CD4-positive, alpha-beta T cell treated with Interleukin-4 for 4 hours (primary cell): Measurements from ENCODE around the gene DICER1.
A peak's percentile ranks its signal among the peaks of the same experiment; 100 is the strongest.
"Not testable (repeated sequence)": the region's sequence is repeated elsewhere in the genome, so short reads cannot be mapped to it uniquely, and the experiment has no call there.

ENCODE experiments used
- DNase-seq: peaks from one replicate; pipeline ENCODE4 v3.0.0-alpha.2; 2020

DICER1 gene

GRCh38 chr14:95157327-95158189, at the start of gene DICER1:
Gene DICER1 (minus strand): TSS chr14:95157529. CDS start chr14:95133458, 24,071 bp downstream.
- peak; percentile 93 for DNase-seq

- DNase-seq, result no peak
Observed at GRCh38 chr14:95206534-95206933, 49.2 kb upstream of the DICER1 start.

GRCh38 chr14:95204705-95205104, 47.4 kb upstream of the DICER1 start:
- no peak for DNase-seq

GRCh38 chr14:95201745-95202144, 44.4 kb upstream of the DICER1 start:
- DNase-seq, result not testable (repeated sequence)

- DNase-seq, result no peak
Observed at GRCh38 chr14:95200404-95200803, 43.1 kb upstream of the DICER1 start.

- DNase-seq, result no peak
Observed at GRCh38 chr14:95199298-95199983, 42.1 kb upstream of the DICER1 start.

- DNase-seq, result no peak
Observed at GRCh38 chr14:95198320-95198719, 41.0 kb upstream of the DICER1 start.

- DNase-seq, result no peak
Observed at GRCh38 chr14:95197551-95197950, 40.2 kb upstream of the DICER1 start.

- no peak for DNase-seq
Observed at GRCh38 chr14:95196826-95197545, 39.7 kb upstream of the DICER1 start.

- DNase-seq, result peak; percentile 22
Observed at GRCh38 chr14:95196268-95196667, 38.9 kb upstream of the DICER1 start.

GRCh38 chr14:95195031-95195430, 37.7 kb upstream of the DICER1 start:
- DNase-seq, result no peak

GRCh38 chr14:95193081-95193480, 35.8 kb upstream of the DICER1 start:
- no peak for DNase-seq

GRCh38 chr14:95192311-95192710, 35.0 kb upstream of the DICER1 start:
- DNase-seq, result no peak

- no peak for DNase-seq
Observed at GRCh38 chr14:95191445-95192199, 34.3 kb upstream of the DICER1 start.

- DNase-seq, result no peak
Observed at GRCh38 chr14:95190857-95191256, 33.5 kb upstream of the DICER1 start.

- no peak for DNase-seq
Observed at GRCh38 chr14:95190346-95190840, 33.1 kb upstream of the DICER1 start.

- DNase-seq, result no peak
Observed at GRCh38 chr14:95189367-95190132, 32.2 kb upstream of the DICER1 start.

GRCh38 chr14:95188380-95188779, 31.1 kb upstream of the DICER1 start:
- DNase-seq, result no peak

GRCh38 chr14:95185767-95186392, 28.6 kb upstream of the DICER1 start:
- no peak for DNase-seq

- DNase-seq, result peak; percentile 6
Observed at GRCh38 chr14:95185033-95185766, 27.9 kb upstream of the DICER1 start.

GRCh38 chr14:95184413-95184790, 27.1 kb upstream of the DICER1 start:
- DNase-seq, result no peak
